HepG2 (cell line): Measurements from ENCODE around the gene SLC35F3. TPM values are rescaled to one million over a fixed set of nuclear protein-coding genes. Genes with fewer than 3 reads are reported as not detected.

Experiments used
- CREM ChIP-seq, 2 experiments: sonication (generic) in 1 of 2; formaldehyde crosslinking in 1 of 2; IDR thresholded peaks; 2 replicates each; pipeline versions ENCODE4 v1.4.0 to v1.6.1; 2016 to 2020; ENCODE audit warnings: antibody characterized with exemption in 1 of 2, mild to moderate bottlenecking in 1 of 2, missing genetic modification reagents in 1 of 2
- JUN ChIP-seq: sonication (generic); formaldehyde crosslinking; IDR thresholded peaks from 2 replicates; pipeline ENCODE4 v1.4.0; 2020; ENCODE audit warnings: mild to moderate bottlenecking, missing genetic modification reagents
- MEF2D ChIP-seq: sonication (generic); formaldehyde crosslinking; IDR thresholded peaks from 2 replicates; pipeline ENCODE4 v1.5.1; 2020; ENCODE audit warnings: mild to moderate bottlenecking, missing genetic modification reagents
- NCOA1 ChIP-seq: sonication (generic); formaldehyde crosslinking; IDR thresholded peaks from 2 replicates; pipeline ENCODE4 v1.9.0; 2021; ENCODE audit warnings: missing genetic modification reagents
- TARDBP ChIP-seq: sonication (generic); formaldehyde crosslinking; IDR thresholded peaks from 2 replicates; pipeline ENCODE4 v1.8.0; 2022; ENCODE audit warnings: mild to moderate bottlenecking, missing genetic modification reagents
- ZNF317 ChIP-seq: sonication (generic); formaldehyde crosslinking; IDR thresholded peaks from 2 replicates; pipeline ENCODE4 v1.5.0; 2020; ENCODE audit warnings: mild to moderate bottlenecking, missing genetic modification reagents
- ZNF816 ChIP-seq: sonication (generic); formaldehyde crosslinking; IDR thresholded peaks from 2 replicates; pipeline ENCODE4 v1.8.0; 2022; ENCODE audit warnings: missing genetic modification reagents, mild to moderate bottlenecking, borderline replicate concordance
- polyA plus RNA-seq, 8 experiments: library from polyadenylated mRNA; depleted of rRNA in 3 of 8; stranded (reverse) in 7 of 8; unstranded in 1 of 8; fragments of >200 nt; fragmentation: Illumina TruSeq in 4 of 8; extraction: Trizol in 4 of 8; gene quantifications; 2 replicates each; pipeline versions ENCODE4 v1.2.1 to v1.2.3, GENCODE V29; 2011 to 2016; ENCODE audit warnings: low read depth in 4 of 8, missing spikeins in 1 of 8, mixed read lengths in 1 of 8; ENCODE audit not compliant: insufficient read depth in 1 of 8
- total RNA-seq, 5 experiments: library from RNA; depleted of rRNA; stranded (reverse); fragments of >200 nt; fragmentation: Illumina TruSeq; extraction: Trizol; gene quantifications; 2 replicates each; pipeline ENCODE4 v1.2.3, GENCODE V29; 2016; ENCODE audit warnings: low read depth in 1 of 5
- TF ChIP-seq, protein P1 (sequence below): sonication (generic); formaldehyde crosslinking; IDR thresholded peaks from 2 replicates; pipeline ENCODE4 v1.9.0; 2021; ENCODE audit warnings: mild to moderate bottlenecking, missing genetic modification reagents
- TF ChIP-seq, protein P2 (sequence below): sonication (generic); formaldehyde crosslinking; IDR thresholded peaks from 2 replicates; pipeline ENCODE4 v1.4.0; 2020; ENCODE audit warnings: missing genetic modification reagents, mild to moderate bottlenecking, borderline replicate concordance
- TF ChIP-seq, protein P3 (sequence below): sonication (generic); formaldehyde crosslinking; IDR thresholded peaks from 2 replicates; pipeline ENCODE4 v1.5.1; 2020; ENCODE audit warnings: missing genetic modification reagents, mild to moderate bottlenecking, borderline replicate concordance

Gene SLC35F3
- total and polyA plus RNA-seq, 2 of the 13 experiments (the other 11 are each of a cell fraction or from before 2014, with no cell fraction given) = not detected

DNA sequence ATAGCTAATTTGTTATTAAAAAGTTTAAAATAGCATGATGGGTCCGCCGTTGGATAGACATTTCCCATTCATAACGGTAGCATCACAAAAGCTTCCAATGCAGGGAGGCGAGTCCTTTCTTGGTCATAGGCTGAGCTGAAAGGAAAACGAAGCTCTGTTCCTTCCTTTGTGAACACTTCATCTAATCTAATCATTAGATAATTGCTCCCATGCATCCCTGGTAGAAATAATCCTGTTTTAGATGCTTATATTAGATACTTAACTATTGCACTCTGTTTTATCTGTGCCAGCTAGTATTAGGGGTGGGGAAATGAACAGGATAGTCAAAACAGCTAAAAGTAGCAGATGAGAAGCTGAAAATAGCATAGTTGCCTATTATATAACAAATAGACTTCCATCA lies 215.0 kb downstream of the SLC35F3 start (continued):
- TF ChIP-seq, protein P1, sequence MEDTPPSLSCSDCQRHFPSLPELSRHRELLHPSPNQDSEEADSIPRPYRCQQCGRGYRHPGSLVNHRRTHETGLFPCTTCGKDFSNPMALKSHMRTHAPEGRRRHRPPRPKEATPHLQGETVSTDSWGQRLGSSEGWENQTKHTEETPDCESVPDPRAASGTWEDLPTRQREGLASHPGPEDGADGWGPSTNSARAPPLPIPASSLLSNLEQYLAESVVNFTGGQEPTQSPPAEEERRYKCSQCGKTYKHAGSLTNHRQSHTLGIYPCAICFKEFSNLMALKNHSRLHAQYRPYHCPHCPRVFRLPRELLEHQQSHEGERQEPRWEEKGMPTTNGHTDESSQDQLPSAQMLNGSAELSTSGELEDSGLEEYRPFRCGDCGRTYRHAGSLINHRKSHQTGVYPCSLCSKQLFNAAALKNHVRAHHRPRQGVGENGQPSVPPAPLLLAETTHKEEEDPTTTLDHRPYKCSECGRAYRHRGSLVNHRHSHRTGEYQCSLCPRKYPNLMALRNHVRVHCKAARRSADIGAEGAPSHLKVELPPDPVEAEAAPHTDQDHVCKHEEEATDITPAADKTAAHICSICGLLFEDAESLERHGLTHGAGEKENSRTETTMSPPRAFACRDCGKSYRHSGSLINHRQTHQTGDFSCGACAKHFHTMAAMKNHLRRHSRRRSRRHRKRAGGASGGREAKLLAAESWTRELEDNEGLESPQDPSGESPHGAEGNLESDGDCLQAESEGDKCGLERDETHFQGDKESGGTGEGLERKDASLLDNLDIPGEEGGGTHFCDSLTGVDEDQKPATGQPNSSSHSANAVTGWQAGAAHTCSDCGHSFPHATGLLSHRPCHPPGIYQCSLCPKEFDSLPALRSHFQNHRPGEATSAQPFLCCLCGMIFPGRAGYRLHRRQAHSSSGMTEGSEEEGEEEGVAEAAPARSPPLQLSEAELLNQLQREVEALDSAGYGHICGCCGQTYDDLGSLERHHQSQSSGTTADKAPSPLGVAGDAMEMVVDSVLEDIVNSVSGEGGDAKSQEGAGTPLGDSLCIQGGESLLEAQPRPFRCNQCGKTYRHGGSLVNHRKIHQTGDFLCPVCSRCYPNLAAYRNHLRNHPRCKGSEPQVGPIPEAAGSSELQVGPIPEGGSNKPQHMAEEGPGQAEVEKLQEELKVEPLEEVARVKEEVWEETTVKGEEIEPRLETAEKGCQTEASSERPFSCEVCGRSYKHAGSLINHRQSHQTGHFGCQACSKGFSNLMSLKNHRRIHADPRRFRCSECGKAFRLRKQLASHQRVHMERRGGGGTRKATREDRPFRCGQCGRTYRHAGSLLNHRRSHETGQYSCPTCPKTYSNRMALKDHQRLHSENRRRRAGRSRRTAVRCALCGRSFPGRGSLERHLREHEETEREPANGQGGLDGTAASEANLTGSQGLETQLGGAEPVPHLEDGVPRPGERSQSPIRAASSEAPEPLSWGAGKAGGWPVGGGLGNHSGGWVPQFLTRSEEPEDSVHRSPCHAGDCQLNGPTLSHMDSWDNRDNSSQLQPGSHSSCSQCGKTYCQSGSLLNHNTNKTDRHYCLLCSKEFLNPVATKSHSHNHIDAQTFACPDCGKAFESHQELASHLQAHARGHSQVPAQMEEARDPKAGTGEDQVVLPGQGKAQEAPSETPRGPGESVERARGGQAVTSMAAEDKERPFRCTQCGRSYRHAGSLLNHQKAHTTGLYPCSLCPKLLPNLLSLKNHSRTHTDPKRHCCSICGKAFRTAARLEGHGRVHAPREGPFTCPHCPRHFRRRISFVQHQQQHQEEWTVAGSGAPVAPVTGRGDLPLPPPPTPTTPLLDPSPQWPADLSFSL (CRISPR knock-in tag) = no peak
- TF ChIP-seq MEF2D (no peak), NCOA1 (CRISPR knock-in tag) (no peak), ZNF816 (CRISPR knock-in tag) (no peak), TARDBP (CRISPR knock-in tag) (no peak), CREM (IDR thresholded peaks at IDR 0.05) (no peak), CREM (CRISPR knock-in tag; IDR thresholded peaks at IDR 0.05) (no peak), JUN (no peak), ZNF317 (CRISPR knock-in tag) (no peak)
- TF ChIP-seq, protein P2, sequence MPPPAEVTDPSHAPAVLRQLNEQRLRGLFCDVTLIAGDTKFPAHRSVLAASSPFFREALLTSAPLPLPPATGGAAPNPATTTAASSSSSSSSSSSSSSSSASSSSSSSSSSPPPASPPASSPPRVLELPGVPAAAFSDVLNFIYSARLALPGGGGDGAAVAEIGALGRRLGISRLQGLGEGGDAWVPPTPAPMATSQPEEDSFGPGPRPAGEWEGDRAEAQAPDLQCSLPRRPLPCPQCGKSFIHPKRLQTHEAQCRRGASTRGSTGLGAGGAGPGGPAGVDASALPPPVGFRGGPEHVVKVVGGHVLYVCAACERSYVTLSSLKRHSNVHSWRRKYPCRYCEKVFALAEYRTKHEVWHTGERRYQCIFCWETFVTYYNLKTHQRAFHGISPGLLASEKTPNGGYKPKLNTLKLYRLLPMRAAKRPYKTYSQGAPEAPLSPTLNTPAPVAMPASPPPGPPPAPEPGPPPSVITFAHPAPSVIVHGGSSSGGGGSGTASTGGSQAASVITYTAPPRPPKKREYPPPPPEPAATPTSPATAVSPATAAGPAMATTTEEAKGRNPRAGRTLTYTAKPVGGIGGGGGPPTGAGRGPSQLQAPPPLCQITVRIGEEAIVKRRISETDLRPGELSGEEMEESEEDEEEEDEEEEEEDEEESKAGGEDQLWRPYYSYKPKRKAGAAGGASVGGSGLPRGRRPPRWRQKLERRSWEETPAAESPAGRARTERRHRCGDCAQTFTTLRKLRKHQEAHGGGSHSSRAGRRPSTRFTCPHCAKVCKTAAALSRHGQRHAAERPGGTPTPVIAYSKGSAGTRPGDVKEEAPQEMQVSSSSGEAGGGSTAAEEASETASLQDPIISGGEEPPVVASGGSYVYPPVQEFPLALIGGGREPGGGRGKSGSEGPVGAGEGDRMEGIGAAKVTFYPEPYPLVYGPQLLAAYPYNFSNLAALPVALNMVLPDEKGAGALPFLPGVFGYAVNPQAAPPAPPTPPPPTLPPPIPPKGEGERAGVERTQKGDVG (CRISPR knock-in tag) = no peak
- TF ChIP-seq, protein P3, sequence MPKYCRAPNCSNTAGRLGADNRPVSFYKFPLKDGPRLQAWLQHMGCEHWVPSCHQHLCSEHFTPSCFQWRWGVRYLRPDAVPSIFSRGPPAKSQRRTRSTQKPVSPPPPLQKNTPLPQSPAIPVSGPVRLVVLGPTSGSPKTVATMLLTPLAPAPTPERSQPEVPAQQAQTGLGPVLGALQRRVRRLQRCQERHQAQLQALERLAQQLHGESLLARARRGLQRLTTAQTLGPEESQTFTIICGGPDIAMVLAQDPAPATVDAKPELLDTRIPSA (CRISPR knock-in tag) = no peak
